Skin of body (tissue), 2 donors: ENCODE results near the gene ASCC2. TPM values are rescaled to one million over a fixed set of nuclear protein-coding genes. Genes with fewer than 3 reads are reported as not detected.
"Not testable (repeated sequence)": the region's sequence is repeated elsewhere in the genome, so short reads cannot be mapped to it uniquely, and the experiment has no call there.

Source experiments
- DNase-seq: peaks from one replicate; lab custom pipeline; 2025; lab: John Stamatoyannopoulos, UW
- total RNA-seq: library from RNA; depleted of rRNA; stranded (reverse); fragments of >200 nt; gene quantifications from one replicate; pipeline ENCODE4 v1.2.3, GENCODE V29; 2014

Gene ASCC2
- total RNA-seq, 1 donor from 2014 or later: 30.6 TPM

GRCh38 chr22:29859030-29859429 is 21.0 kb upstream of the ASCC2 start:
- not testable (repeated sequence) for DNase-seq

- no peak for DNase-seq
These were observed 18.4 kb upstream of the ASCC2 start for GRCh38 chr22:29856496-29856895.

GRCh38 chr22:29855611-29856181 is 17.6 kb upstream of the ASCC2 start:
- DNase-seq: no peak

- DNase-seq: no peak
These were observed 16.4 kb upstream of the ASCC2 start for GRCh38 chr22:29854432-29854831.

GRCh38 chr22:29848111-29848510 is 10.0 kb upstream of the ASCC2 start:
- peak; percentile 73 for DNase-seq

GRCh38 chr22:29846290-29846689 is 8.2 kb upstream of the ASCC2 start:
- no peak for DNase-seq

GRCh38 chr22:29842740-29843139 is 4.7 kb upstream of the ASCC2 start:
- peak; percentile 81 for DNase-seq

- DNase-seq: no peak
These were observed 4.1 kb upstream of the ASCC2 start for GRCh38 chr22:29842172-29842571.

GRCh38 chr22:29840498-29840897 is 2.4 kb upstream of the ASCC2 start:
- no peak for DNase-seq

- no peak for DNase-seq
These were observed 965 bp upstream of the ASCC2 start for GRCh38 chr22:29839039-29839438.

GRCh38 chr22:29838599-29838956 is 504 bp upstream of the ASCC2 start:
- no peak for DNase-seq

GRCh38 chr22:29836791-29837370 is 1.2 kb downstream of the ASCC2 start:
- DNase-seq: not testable (repeated sequence)

GRCh38 chr22:29834046-29834445 is 4.0 kb downstream of the ASCC2 start:
- DNase-seq: no peak

GRCh38 chr22:29833392-29833965 is 4.6 kb downstream of the ASCC2 start:
- no peak for DNase-seq

GRCh38 chr22:29831958-29832357 is 6.1 kb downstream of the ASCC2 start:
- DNase-seq: no peak

- no peak for DNase-seq
These were observed 6.7 kb downstream of the ASCC2 start for GRCh38 chr22:29831186-29831921.

GRCh38 chr22:29830585-29830984 is 7.5 kb downstream of the ASCC2 start:
- no peak for DNase-seq

- DNase-seq: not testable (repeated sequence)
These were observed 10.3 kb downstream of the ASCC2 start for GRCh38 chr22:29827726-29828125.

GRCh38 chr22:29827091-29827490 is 11.0 kb downstream of the ASCC2 start:
- no peak for DNase-seq

GRCh38 chr22:29825578-29825977 is 12.5 kb downstream of the ASCC2 start:
- DNase-seq: no peak

- DNase-seq: no peak
These were observed 13.4 kb downstream of the ASCC2 start for GRCh38 chr22:29824677-29825076.

- DNase-seq: peak; percentile 5
These were observed 16.6 kb downstream of the ASCC2 start for GRCh38 chr22:29821291-29822016.
